Measurements from ENCODE around the gene LGALS3BP. TPM values are rescaled to one million over a fixed set of nuclear protein-coding genes. Genes with fewer than 3 reads are reported as not detected.

Gene LGALS3BP
- total RNA-seq, 2 experiments from 2014 or later, result 48.0 to 49.5 TPM

GRCh38 chr17:79002291-79002690 is 22.6 kb upstream of the LGALS3BP start:
- intact Hi-C loops (cut with micrococcal nuclease), result no loop called here
- H3K27me3 Mint-ChIP-seq, result no peaks in the 10 kb centered on the region
- no peak overlapping the region for H3K4me3 Mint-ChIP-seq
- ChIA-PET CTCF (interaction anchor here (1.6 kb wide), 1 partner anchor 136 kb away, joined by 3 read pairs; no protein-coding TSS in a partner anchor), POLR2A (no interaction called here)
- H3K36me3 Mint-ChIP-seq, result peaks cover 9% of the 10 kb centered on the region
- H3K9me3 Mint-ChIP-seq, result no peaks in the 10 kb centered on the region
- no peak overlapping the region for H3K27ac Mint-ChIP-seq
- H3K4me1 Mint-ChIP-seq (ENCODE audit: low read depth), result peaks cover 33% of the 10 kb centered on the region
- DNase-seq, result no peak

DNA sequence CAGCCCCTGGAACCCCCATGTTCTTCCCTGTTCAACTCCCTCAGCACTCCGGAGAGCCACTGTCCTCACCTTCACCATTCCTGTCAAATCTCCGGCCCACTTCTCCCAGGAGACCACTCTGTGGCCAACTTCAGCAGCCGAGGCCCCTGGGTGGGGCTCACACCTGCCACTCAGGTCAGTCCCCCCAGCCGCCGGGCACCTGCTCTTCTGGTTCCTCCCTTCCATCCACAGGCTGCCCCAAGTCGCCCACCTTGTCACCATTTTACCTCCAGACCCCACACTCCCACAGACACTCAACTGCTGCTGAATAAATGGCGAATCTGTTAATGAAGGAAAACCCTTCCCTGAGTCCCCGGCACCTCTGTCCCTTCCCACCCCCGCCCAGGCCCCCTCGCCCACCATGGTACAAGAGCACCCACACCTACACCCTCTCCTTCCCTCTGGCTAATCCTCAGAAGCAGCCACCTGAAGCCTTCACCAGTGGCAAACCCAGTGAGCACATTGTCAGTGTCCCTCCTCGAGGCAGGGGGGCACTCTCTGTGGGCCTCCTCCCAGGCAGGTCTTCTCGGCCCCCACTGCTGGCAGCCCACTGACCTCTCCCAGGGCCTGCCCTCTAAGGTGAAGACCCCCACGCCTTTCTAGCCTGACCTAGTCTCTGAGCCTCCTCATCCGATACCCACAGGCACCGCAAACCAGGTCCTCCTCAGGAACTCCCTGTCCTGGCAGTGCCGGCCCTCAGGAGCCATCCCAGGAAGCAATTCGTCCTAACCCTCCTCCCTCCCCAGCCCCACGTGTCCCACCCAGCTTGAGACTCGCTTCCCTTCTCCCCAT is 21.7 kb upstream of the LGALS3BP start:
- Mint-ChIP-seq H3K27me3 (no peaks in the 10 kb centered on the region), H3K4me3 (no peak overlapping the region), H3K4me1 (ENCODE audit: low read depth) (peaks cover 25% of the 10 kb centered on the region), H3K9me3 (no peaks in the 10 kb centered on the region), H3K27ac (no peak overlapping the region), H3K36me3 (peaks cover 15% of the 10 kb centered on the region)
- ChIA-PET POLR2A (no interaction called here), CTCF (interaction anchor here (1.6 kb wide), 1 partner anchor 135 kb away, joined by 3 read pairs; no protein-coding TSS in a partner anchor)
- no peak for DNase-seq
- intact Hi-C loops (cut with micrococcal nuclease), result no loop called here

GRCh38 chr17:79000396-79001189 is 20.9 kb upstream of the LGALS3BP start:
- Mint-ChIP-seq H3K27ac (no peak overlapping the region), H3K36me3 (peaks cover 15% of the 10 kb centered on the region), H3K9me3 (no peaks in the 10 kb centered on the region), H3K27me3 (no peaks in the 10 kb centered on the region), H3K4me1 (ENCODE audit: low read depth) (peaks cover 16% of the 10 kb centered on the region), H3K4me3 (no peak overlapping the region)
- no peak for DNase-seq
- POLR2A ChIA-PET, result no interaction called here
- CTCF ChIA-PET, result no interaction called here
- intact Hi-C loops (cut with micrococcal nuclease), result no loop called here

- Mint-ChIP-seq H3K4me3 (no peak overlapping the region), H3K27ac (no peak overlapping the region), H3K9me3 (no peaks in the 10 kb centered on the region), H3K36me3 (peaks cover 18% of the 10 kb centered on the region), H3K27me3 (no peaks in the 10 kb centered on the region), H3K4me1 (ENCODE audit: low read depth) (peaks cover 11% of the 10 kb centered on the region)
- intact Hi-C loops (cut with micrococcal nuclease), result no loop called here
- no peak for DNase-seq
- ChIA-PET CTCF (no interaction called here), POLR2A (no interaction called here)
These were observed 20.2 kb upstream of the LGALS3BP start for GRCh38 chr17:78999947-79000395.

DNA sequence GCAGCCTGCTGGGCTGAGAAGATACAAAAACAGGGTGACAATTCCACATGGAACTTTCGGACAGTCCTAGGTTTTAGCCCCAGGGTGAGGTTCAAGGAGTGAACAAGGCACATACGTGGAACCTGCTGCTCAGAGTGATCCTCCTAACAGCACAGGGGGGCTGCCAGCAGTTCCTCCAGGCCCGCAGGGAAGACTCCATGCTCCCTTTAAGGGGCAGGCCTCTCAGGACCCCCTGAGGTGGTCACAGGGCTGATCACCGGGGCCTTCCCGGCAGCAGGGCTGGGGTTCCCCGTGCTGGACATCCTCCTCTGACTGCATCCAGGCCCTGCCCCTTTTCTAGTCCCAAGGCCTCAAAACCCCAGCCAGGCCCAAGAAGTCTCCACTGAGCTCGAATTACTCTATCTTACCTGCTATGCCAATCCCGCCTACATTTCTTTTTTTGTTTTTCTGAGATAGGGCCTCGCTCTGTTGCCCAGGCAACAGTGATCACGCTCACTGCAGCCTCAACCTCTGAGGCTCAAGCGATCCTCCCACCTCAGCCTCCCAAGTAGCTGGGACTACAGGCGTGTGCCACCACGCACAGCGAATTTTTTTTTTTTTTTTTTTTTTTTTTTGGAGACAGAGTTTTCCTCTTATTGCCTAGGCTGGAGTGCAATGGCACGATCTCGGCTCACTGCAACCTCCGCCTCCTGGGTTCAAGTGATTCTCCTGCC is 19.5 kb upstream of the LGALS3BP start:
- no peaks in the 10 kb centered on the region for H3K9me3 Mint-ChIP-seq
- CTCF ChIA-PET, result no interaction called here
- peaks cover 19% of the 10 kb centered on the region for H3K36me3 Mint-ChIP-seq
- POLR2A ChIA-PET, result no interaction called here
- H3K4me3 Mint-ChIP-seq, result no peak overlapping the region
- H3K27ac Mint-ChIP-seq, result no peak overlapping the region
- H3K4me1 Mint-ChIP-seq (ENCODE audit: low read depth), result peaks cover 11% of the 10 kb centered on the region
- intact Hi-C loops (cut with micrococcal nuclease), result no loop called here
- no peak for DNase-seq
- H3K27me3 Mint-ChIP-seq, result no peaks in the 10 kb centered on the region

DNA sequence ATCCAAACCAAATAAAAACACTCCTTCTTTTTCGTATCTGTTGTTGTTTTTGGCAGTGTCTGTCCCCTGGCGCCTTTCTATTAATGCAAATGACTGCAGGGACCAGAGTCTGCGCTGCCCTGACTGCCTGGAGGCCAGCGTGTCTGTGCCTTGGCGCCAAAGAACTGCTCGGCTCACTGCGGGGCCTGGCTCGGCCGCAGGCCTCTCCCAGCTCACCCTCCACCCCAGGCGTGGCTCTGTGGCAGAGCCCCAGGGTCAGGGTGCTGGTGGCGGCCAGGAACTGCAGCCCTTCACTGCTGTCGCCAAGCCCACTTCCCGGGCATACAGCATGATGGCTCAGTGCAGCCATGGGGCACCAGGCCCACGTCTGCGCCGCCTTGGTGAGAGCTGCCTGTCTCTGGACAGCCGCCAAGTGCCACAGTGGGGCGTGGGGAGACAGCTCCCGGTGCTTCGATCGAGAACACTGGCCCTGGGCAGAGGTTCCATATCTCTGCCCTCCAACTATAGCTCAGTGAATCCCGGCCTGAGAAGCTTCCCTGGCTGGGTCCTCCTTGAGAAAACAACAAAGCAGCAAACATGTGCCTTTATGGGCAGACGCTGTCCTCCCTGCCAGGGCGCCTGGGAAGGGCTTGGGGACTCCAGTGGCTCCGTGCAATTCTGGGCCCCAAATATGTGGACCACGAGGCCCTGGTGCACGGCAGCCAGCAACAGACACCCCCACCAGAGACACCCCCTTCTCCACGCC is 18.8 kb upstream of the LGALS3BP start:
- Mint-ChIP-seq H3K4me1 (ENCODE audit: low read depth) (peaks cover 14% of the 10 kb centered on the region), H3K36me3 (peaks cover 22% of the 10 kb centered on the region), H3K9me3 (no peaks in the 10 kb centered on the region), H3K4me3 (no peak overlapping the region), H3K27me3 (no peaks in the 10 kb centered on the region), H3K27ac (no peak overlapping the region)
- ChIA-PET CTCF (no interaction called here), POLR2A (no interaction called here)
- intact Hi-C loops (cut with micrococcal nuclease), result no loop called here
- no peak for DNase-seq

GRCh38 chr17:78997881-78998280 is 18.2 kb upstream of the LGALS3BP start:
- Mint-ChIP-seq H3K4me1 (ENCODE audit: low read depth) (peaks cover 16% of the 10 kb centered on the region), H3K36me3 (peaks cover 26% of the 10 kb centered on the region), H3K4me3 (no peak overlapping the region), H3K9me3 (no peaks in the 10 kb centered on the region), H3K27me3 (no peaks in the 10 kb centered on the region), H3K27ac (no peak overlapping the region)
- ChIA-PET POLR2A (no interaction called here), CTCF (no interaction called here)
- DNase-seq, result no peak
- intact Hi-C loops (cut with micrococcal nuclease), result no loop called here

DNA sequence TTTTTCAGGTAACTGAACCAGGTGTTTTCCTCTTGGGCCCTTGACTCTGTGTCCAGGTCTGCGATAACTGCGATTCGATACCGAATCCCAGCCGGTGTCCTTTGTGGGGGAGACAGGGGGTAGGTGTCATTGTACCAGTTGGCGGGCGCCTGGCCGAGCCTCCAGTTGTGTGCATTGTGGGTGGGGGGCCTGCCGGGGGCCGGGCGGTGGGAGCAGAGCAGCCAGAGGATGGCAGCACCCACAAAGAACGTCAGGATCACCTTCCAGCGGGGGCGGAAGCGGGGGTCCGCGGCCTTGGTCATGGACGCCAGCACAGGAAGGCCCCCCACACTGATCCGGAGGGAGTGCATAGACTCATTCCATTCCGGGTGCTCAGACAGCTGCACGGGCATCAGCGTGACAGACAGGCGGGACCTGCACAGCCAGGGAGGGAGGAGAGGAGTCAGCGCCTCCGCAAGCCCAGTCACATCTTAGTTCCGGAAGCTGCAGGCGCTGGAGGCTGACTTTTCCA is 17.6 kb upstream of the LGALS3BP start:
- CTCF ChIA-PET, result no interaction called here
- no peaks in the 10 kb centered on the region for H3K27me3 Mint-ChIP-seq
- POLR2A ChIA-PET, result no interaction called here
- H3K4me3 Mint-ChIP-seq, result no peak overlapping the region
- H3K27ac Mint-ChIP-seq, result no peak overlapping the region
- no peaks in the 10 kb centered on the region for H3K9me3 Mint-ChIP-seq
- peaks cover 12% of the 10 kb centered on the region for H3K4me1 Mint-ChIP-seq (ENCODE audit: low read depth)
- DNase-seq, result no peak
- H3K36me3 Mint-ChIP-seq, result peaks cover 26% of the 10 kb centered on the region
- intact Hi-C loops (cut with micrococcal nuclease), result no loop called here

GRCh38 chr17:78996781-78997201 is 17.1 kb upstream of the LGALS3BP start:
- Mint-ChIP-seq H3K27me3 (no peaks in the 10 kb centered on the region), H3K4me1 (ENCODE audit: low read depth) (peaks cover 9% of the 10 kb centered on the region), H3K4me3 (no peak overlapping the region), H3K36me3 (peaks cover 26% of the 10 kb centered on the region), H3K27ac (no peak overlapping the region), H3K9me3 (no peaks in the 10 kb centered on the region)
- ChIA-PET CTCF (interaction anchor here (1.6 kb wide), 1 partner anchor 25 kb away, joined by 10 read pairs; no protein-coding TSS in a partner anchor), POLR2A (no interaction called here)
- no peak for DNase-seq
- intact Hi-C loops (cut with micrococcal nuclease), result no loop called here

- intact Hi-C loops (cut with micrococcal nuclease), result no loop called here
- Mint-ChIP-seq H3K27me3 (no peaks in the 10 kb centered on the region), H3K4me1 (ENCODE audit: low read depth) (peaks cover 6% of the 10 kb centered on the region), H3K9me3 (no peaks in the 10 kb centered on the region), H3K36me3 (peaks cover 30% of the 10 kb centered on the region), H3K4me3 (no peak overlapping the region), H3K27ac (no peak overlapping the region)
- no peak for DNase-seq
- ChIA-PET CTCF (interaction anchor here (1.0 to 1.6 kb wide), 2 partner anchors 15 to 24 kb away, joined by 3 to 10 read pairs; no protein-coding TSS in a partner anchor), POLR2A (no interaction called here)
These were observed 16.2 kb upstream of the LGALS3BP start for GRCh38 chr17:78995761-78996451.

Measured in activated CD4-positive, alpha-beta memory T cell treated with anti-CD3 and anti-CD28 coated beads for 36 hours (primary cell).